ENCODE measurements around the gene MS4A1.
"Not testable (repeated sequence)": the region's sequence is repeated elsewhere in the genome, so short reads cannot be mapped to it uniquely, and the experiment has no call there.

Gene MS4A1

DNA sequence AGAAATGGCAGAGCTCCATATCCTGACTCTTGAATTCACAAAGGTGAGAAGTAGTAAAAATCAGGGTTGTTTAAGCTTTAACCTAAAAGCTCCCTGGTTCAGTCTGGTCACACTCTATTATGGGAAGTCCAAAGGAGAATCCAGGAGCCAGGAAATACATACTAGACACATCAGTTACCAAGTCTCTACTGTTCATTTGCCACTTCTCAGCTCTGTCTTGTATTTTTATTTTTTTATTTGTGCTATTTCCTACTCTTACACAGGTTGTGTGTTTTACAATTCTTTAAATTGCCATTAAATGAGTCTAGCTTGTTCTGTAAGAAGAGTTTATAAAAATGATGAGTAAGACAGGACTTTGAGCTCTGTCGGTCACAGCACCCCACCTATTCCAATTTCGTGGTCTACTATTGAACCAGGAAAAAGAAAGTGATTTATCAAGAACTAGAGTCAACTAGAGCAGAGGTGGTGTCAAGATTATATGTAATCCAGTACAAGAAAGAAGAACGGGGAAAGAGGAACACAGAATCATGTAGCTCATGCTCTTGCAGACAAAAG, 46.7 kb downstream of the MS4A1 start:
- no peak for DNase-seq (ENCODE audit: low read depth, low spot score)

DNA sequence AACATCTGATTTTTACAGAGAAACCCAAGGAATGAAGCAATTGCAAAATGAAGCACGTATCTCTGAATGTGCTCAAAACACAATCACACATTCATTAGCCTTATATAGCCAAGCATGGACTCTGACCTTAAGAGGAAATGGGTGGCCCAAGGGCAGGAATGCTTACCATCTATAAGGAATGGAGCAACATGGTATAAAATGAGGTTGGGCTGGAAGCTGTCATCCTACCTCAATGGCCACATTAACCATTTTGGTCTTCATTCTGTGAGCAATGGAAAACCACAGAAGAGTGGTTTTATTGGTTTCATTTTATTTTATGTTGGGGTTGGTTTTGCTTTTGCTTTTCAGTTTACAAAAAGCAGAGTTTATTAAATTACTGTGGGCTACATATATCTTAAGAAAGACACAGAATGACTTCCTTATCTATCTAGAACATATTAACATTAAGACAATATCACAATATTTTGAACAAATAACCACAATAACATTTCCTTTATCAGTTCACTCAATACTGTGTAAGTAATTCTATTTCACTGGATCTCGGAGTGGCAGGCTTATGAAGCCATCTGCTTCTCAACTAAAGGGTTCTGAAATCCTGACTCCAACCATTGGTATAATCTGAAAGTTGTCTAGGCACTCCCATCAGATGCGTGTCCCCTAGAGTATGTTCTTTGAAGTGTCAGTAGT, 48.7 kb downstream of the MS4A1 start:
- DNase-seq (ENCODE audit: low read depth, low spot score): no peak

DNA sequence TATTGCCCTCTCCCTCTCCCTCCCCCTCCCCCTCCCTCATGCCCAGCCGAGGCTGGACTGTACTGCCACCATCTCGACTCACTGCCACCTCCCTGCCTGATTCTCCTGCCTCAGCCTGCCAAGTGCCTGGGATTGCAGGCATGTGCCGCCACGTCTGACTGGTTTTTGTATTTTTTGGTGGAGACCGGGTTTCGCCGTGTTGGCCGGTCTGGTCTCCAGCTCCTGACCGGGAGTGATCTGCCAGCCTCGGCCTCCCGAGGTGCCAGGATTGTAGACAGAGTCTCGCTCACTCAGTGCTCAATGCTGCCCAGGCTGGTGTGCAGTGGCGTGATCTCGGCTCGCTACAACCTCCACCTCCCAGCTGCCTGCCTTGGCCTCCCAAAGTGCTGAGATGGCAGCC, 54.0 kb downstream of the MS4A1 start:
- not testable (repeated sequence) for DNase-seq (ENCODE audit: low read depth, low spot score)

DNA sequence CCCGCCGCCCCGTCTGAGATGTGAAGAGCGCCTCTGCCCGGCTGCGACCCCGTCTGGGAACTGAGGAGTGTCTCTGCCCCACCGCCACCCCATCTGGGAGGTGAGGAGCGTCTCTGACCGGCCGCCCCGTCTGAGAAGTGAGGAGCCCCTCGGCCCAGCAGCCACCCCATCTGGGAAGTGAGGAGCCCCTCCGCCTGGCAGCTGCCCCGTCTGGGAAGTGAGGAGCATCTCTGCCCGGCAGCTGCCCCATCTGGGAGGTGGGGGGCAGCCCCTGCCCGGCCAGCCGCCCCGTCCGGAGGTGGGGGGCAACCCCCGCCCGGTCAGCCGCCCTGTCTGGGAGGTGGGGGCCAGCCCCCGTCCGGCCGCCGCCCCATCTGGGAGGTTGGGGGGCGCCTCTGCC, 54.6 kb downstream of the MS4A1 start:
- not testable (repeated sequence) for DNase-seq (ENCODE audit: low read depth, low spot score)

DNA sequence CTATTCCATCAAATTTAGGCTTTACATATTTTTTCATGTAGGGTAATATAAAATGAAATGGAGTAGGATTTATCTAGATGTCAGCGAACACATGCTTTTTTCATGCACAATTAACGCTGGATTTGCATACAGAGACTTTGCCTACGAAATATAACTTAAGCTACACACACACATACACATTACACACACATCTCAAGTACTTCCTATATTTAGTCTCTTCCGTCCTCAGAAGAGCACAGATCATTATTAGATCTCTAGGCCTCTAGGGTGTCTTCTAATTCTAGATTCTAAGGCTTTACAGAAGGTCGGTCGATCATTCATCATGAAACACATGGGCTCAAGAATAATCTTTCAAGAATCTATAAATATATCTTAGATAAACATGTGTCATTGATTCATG, 55.7 kb downstream of the MS4A1 start:
- no peak for DNase-seq (ENCODE audit: low read depth, low spot score)

DNA sequence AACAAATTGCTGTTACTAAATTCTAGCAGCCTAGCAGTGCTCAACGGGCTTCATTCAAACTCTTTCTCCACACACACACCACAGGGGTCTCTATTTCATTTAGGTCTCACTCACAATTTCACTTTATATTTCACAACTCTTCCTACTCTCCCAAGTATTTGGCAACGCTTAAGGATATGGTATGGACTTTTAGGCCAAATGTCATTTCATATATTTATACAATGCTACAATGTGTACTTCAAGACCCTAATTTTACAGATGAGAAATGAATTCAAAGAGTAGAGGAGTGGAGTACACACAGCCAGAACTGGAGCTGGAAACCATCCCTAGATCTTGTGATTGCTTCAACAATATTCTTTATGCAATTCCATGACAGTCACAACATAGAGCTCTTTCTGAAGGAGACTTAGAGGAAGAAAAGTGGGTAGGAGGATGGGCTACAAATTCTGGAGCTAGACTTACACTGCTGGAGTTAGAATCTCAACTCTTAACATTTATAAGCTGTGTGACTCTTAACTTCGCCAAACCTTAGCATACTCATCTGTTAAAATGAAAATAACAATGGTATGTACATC, 57.1 kb downstream of the MS4A1 start:
- no peak for DNase-seq (ENCODE audit: low read depth, low spot score)

DNA sequence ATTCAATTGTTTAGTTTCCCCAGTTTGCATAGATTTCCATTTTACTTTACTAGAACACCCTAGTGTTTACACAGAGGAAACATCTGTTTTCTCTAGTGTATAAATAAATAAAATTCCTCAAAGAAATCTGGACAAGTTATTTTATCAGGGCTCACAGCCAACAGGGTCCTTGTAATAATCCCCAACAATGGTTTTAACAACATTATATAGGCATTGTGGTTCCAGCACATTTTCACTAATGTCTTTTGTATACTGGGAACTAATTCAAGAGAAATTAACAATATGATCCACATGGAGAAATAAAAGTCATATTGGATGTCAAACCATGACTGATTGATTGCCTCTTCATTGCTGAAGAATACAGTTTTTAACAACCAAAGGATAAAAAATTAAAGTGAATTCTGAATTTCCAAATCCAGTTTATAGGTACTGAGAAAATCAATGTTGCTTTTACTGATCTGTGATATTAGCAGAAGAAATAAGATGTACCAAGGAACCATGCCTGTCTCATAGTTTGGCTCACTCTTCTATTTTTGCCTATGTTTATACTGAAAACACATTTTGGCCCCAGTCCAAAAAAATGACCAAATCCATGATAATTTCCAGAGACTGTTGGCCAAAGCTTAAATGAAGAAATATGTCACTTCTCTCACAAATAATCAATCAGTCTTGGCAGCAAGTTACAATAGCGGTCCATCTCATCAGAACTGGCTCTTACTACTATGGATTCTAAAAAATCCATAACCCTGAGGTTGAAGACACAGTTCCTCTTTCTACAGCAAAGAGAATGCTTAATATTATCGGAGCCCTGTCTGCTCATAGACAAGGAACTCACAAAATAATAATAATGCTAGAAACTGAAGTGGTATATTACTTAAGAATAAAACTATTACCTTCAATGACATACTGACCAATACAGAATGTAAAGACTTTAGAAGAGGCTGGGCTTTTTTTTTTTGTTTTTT, 58.1 kb downstream of the MS4A1 start:
- DNase-seq (ENCODE audit: low read depth, low spot score): no peak

DNA sequence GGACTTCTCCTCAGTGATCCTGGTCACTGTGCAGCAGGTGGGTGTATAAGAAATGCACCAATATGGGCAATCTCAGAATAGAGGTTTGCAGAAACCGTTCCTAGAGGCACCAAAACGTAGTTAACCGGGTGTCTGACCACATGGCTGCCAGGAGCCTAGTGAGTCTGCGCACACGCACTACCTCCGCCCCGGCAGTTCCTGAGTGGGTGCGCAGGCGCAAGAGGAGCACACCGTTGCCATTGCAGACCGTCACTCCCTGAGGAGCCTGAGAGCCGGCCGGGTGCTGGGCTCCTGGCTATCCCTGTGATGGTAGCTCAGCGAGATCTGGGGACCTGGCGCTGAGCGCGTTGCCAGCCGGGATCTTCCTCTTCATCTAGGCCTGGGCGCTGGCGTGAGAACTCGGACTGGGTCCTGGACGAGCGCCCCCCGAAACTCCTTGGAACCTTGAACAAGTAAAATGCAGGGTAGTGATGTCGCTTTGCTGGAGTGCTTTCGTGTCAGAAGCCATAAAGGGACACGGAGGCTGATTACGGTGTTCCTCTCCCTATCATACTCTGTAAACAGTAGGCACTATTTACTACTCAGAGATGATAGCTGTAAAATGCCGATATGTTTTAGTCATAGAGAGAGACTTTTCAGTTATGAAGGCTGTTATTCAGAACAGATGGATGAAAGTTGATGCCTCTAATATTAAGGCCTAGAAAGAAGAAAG, 59.7 kb downstream of the MS4A1 start, which contains the start of gene MS4A13:
MS4A13 (plus strand) TSS at position 249 of the 712 bp plus-strand sequence. CDS start 2,692 bp downstream, outside the sequence.
- no peak for DNase-seq (ENCODE audit: low read depth, low spot score)

Data from activated naive CD8-positive, alpha-beta T cell treated with anti-CD3 and anti-CD28 coated beads, Interleukin-2, amount 50 U/mL, for 16 hours (primary cell).